ENCODE measurements around the gene RRAGD.

DNA sequence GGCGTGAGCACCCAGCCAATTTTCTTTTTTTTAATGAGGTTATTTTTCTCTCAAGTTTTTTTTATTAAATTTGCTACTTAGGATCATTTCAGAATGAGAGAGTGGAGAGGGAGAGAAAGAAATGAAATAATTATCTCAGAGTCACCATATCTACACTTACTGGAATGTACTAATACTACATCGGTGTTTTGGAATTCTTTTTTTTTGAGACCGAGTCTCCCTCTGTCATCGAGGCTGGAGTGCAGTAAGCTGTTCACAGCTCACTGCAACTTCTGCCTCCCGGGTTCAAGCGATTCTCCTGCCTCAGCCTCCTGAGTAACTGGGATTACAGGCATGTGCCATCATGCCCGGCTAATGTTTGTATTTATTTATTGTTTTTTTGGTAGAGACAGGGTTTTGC lies 48.6 kb upstream of the RRAGD start:
- TF ChIP-seq, protein P1, sequence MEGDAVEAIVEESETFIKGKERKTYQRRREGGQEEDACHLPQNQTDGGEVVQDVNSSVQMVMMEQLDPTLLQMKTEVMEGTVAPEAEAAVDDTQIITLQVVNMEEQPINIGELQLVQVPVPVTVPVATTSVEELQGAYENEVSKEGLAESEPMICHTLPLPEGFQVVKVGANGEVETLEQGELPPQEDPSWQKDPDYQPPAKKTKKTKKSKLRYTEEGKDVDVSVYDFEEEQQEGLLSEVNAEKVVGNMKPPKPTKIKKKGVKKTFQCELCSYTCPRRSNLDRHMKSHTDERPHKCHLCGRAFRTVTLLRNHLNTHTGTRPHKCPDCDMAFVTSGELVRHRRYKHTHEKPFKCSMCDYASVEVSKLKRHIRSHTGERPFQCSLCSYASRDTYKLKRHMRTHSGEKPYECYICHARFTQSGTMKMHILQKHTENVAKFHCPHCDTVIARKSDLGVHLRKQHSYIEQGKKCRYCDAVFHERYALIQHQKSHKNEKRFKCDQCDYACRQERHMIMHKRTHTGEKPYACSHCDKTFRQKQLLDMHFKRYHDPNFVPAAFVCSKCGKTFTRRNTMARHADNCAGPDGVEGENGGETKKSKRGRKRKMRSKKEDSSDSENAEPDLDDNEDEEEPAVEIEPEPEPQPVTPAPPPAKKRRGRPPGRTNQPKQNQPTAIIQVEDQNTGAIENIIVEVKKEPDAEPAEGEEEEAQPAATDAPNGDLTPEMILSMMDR (IDR thresholded peaks at IDR 0.05): no peak
- no peak for TF ChIP-seq EZH2 (IDR thresholded peaks at IDR 0.05; ENCODE audit: borderline replicate concordance, insufficient read depth, low read depth, low read length, poor library complexity, severe bottlenecking)

Data from B cell (primary cell).